Mesendoderm (in vitro differentiated cells): ENCODE results near the gene SRSF1.

Experiments
- DNase-seq: peaks from one replicate; pipeline ENCODE4 v3.0.0; 2013
- H2AK5ac ChIP-seq: 2 replicates; pipeline ENCODE4 v1.6.1; 2013; ENCODE audit warnings: low read length, inconsistent platforms
- H2BK120ac ChIP-seq: 2 replicates; pipeline ENCODE4 v1.6.1; 2013; ENCODE audit warnings: low read depth, mild to moderate bottlenecking, low read length, moderate library complexity, mixed read lengths
- H2BK15ac ChIP-seq: replicated peaks from 2 replicates; pipeline ENCODE4 v1.6.1; 2013; ENCODE audit warnings: low read depth, mild to moderate bottlenecking, moderate library complexity
- H2BK5ac ChIP-seq: 2 replicates; pipeline ENCODE4 v1.6.1; 2013; ENCODE audit warnings: low read length, inconsistent platforms
- H3K18ac ChIP-seq: 2 replicates; pipeline ENCODE4 v1.6.1; 2013; ENCODE audit warnings: mild to moderate bottlenecking, low read length, mixed read lengths
- H3K23ac ChIP-seq: one replicate; pipeline ENCODE4 v1.6.1; 2013; ENCODE audit warnings: low read length
- H3K27ac ChIP-seq: 2 replicates; pipeline ENCODE4 v1.5.1; 2013; ENCODE audit warnings: low read depth, mild to moderate bottlenecking, inconsistent platforms, low read length, moderate library complexity
- H3K27me3 ChIP-seq: 2 replicates; pipeline ENCODE4 v1.6.1; 2013; ENCODE audit warnings: low read length, control low read depth, mild to moderate bottlenecking, inconsistent platforms; ENCODE audit not compliant: insufficient read depth, poor library complexity
- H3K36me3 ChIP-seq: 2 replicates; pipeline ENCODE4 v1.6.1; 2013; ENCODE audit warnings: low read length, inconsistent platforms; ENCODE audit not compliant: control insufficient read depth, insufficient read depth
- H3K4ac ChIP-seq: one replicate; pipeline ENCODE4 v1.6.1; 2013; ENCODE audit warnings: low read depth, mild to moderate bottlenecking, low read length, moderate library complexity
- H3K4me1 ChIP-seq: 2 replicates; pipeline ENCODE4 v1.6.1; 2013; ENCODE audit warnings: low read depth, low read length, inconsistent platforms; ENCODE audit not compliant: control insufficient read depth
- H3K4me2 ChIP-seq: 2 replicates; pipeline ENCODE4 v1.6.1; 2013; ENCODE audit warnings: low read length
- H3K4me3 ChIP-seq: 2 replicates; pipeline ENCODE4 v1.5.1; 2013; ENCODE audit warnings: mild to moderate bottlenecking, low read length
- H3K56ac ChIP-seq: one replicate; pipeline ENCODE4 v1.6.1; 2013; ENCODE audit warnings: low read length
- H3K79me1 ChIP-seq: 2 replicates; pipeline ENCODE4 v1.6.1; 2013; ENCODE audit warnings: low read length, inconsistent platforms
- H3K79me2 ChIP-seq: 2 replicates; pipeline ENCODE4 v1.6.1; 2013; ENCODE audit warnings: mild to moderate bottlenecking, low read length; ENCODE audit not compliant: control insufficient read depth, insufficient read depth
- H3K9ac ChIP-seq: 2 replicates; pipeline ENCODE4 v1.6.1; 2013; ENCODE audit warnings: low read length, inconsistent platforms
- H4K5ac ChIP-seq: one replicate; pipeline ENCODE4 v1.6.1; 2013; ENCODE audit warnings: low read length
- H4K8ac ChIP-seq: one replicate; pipeline ENCODE4 v1.6.1; 2013; ENCODE audit warnings: low read depth, mild to moderate bottlenecking, control low read depth, low read length, moderate library complexity
- WGBS: extraction: QIAGEN DNeasy Blood & Tissue Kit; methylation state at CpG from one replicate; pipeline ENCODE4 v1.1.7; 2013; ENCODE audit warnings: low lambda C conversion rate, missing lambda C conversion rate; ENCODE audit not compliant: insufficient coverage; ENCODE audit errors: extremely low coverage; 5-methylcytosine and 5-hydroxymethylcytosine counted together

SRSF1 gene

DNA sequence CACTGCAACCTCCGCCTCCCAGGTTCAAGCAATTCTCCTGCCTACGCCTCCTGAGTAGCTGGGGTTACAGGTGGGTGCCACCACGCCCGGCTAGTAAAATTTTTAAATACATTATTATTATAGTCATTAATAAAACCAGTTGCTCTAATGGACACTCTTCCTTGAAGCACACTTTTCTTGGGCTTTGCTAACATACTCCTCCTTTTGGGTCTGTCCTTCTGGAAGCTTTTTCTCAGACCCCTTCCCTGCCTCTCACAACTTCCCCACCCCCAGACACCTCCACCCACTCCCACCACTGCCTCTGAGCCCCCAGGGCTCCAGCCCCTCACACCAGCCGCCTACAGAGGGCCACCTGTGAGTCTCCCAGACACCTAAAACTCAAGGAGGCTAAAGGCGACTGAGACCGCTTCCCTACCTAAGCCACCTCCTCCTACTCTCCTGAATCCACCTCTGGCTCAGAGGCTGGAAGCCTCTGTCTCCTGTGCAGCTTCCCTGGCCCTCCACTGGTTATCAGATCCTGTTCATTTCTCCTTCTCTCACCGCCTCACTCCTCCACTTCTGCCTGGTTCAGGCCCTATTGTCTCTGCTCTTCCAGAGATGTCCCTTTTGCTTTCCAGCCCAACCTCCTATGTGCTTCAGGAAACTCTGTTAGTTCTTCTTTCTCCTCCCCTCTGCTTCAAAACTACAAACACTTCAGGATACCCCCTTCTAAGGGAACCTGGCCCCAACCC, 49.8 kb downstream of the SRSF1 start:
- Histone ChIP-seq H4K8ac (no peak overlapping the region), H3K27ac (no peak overlapping the region), H3K23ac (no peak overlapping the region), H3K4me1 (peaks cover 29% of the 10 kb centered on the region), H3K9ac (no peak overlapping the region), H3K4ac (no peak overlapping the region), H3K36me3 (no peaks in the 10 kb centered on the region), H2BK5ac (no peak overlapping the region), H3K4me2 (no peak overlapping the region), H2BK120ac (no peak overlapping the region), H4K5ac (no peak overlapping the region), H3K56ac (no peak overlapping the region), H3K79me2 (peaks cover 5% of the 10 kb centered on the region), H3K18ac (no peak overlapping the region), H3K79me1 (peaks cover 6% of the 10 kb centered on the region), H2BK15ac (no peak overlapping the region), H2AK5ac (no peak overlapping the region), H3K4me3 (no peak overlapping the region), H3K27me3 (no peaks in the 10 kb centered on the region)
- DNase-seq: no peak
- WGBS: no CpG with 5 or more reads among the region's 8 CpGs

DNA sequence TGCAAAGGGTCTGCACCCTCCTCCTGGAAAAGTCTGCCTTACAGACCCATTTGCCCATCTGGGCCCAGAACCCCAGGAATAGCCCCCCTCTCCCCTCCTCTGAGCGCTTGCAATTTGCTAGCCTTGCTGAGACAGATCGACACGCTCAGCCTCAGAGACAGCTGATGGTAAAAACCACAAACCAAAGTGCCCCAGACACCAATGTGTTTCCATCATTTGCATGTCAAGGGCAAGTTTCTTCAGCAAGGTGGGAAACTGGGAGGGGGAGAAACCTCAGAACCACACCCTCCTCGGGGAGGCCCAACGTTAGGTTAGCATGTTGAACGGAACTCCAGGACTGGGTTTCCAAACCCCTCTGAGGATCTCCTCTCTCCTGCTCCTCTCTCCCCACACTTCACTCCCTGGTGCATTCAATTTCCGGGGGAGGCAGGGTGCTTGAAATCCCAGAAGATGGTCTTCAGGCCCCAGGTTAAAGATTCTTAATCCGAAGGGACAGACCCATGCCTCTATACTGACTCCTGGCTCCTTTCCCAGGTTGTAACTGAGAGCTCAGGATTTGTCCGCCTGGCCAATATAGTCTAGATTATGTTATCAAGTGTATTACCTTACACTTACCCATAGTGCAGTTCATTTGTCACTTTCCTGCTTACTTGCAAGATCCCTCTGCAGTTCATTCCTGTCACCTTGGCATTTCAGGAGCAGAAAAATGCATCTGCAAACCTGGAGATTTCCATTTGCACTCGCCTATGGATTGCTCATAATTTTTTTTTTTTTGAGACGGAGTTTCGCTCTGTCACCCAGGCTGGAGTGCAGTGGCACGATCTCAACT, 50.5 kb downstream of the SRSF1 start:
- Histone ChIP-seq H3K27me3 (no peaks in the 10 kb centered on the region), H3K79me2 (peaks cover 5% of the 10 kb centered on the region), H2AK5ac (no peak overlapping the region), H3K36me3 (no peaks in the 10 kb centered on the region), H2BK5ac (no peak overlapping the region), H3K27ac (peak overlapping the region; percentile 49), H3K9ac (peak overlapping the region; percentile 72), H3K56ac (peak overlapping the region; percentile 73), H4K5ac (no peak overlapping the region), H3K4me1 (peaks cover 29% of the 10 kb centered on the region), H3K4me3 (no peak overlapping the region), H3K4ac (no peak overlapping the region), H3K4me2 (peak overlapping the region; percentile 91), H3K18ac (peak overlapping the region; percentile 78), H4K8ac (no peak overlapping the region), H3K23ac (no peak overlapping the region), H3K79me1 (peaks cover 6% of the 10 kb centered on the region), H2BK120ac (no peak overlapping the region), H2BK15ac (no peak overlapping the region)
- no CpG with 5 or more reads among the region's 13 CpGs for WGBS
- peak; percentile 71 for DNase-seq

DNA sequence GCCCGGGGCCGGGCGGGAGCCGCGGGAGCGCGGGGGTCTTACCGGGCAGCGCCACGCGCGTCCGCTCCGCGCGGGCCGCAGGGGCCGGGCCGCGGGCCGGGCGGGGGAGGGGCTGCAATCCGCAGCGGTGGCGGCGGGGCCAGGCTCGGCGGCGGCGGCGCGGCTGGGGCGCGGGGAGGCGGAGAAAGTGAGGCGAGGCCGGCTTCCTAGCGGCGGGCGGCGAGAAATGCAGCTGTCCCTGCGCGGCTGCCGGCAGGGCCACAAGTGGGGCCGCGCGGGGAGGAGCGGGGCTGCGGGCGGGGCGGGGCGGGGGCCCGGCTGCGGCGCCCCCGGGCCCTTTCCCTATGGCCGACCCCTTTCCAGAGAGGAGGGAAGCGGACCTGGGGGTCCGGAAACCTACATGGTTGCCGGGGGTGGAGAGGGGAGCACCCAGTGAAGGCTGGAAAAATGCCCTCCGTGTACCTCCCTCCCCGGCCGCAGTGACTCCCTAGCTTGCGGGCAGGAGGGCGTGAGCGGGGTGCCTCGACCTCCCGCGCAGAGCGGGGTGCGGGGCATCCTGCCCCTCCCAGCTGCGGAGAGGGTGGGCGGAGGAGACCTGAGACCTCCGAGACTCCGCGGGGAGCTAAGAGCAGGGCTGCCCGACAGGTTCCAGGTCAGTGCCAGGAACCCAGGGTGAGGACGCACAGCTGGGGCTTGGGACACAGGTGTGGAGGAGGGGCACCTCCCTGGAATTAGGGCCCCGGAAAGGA, 51.7 kb downstream of the SRSF1 start, which contains the start of gene CUEDC1:
TSS of gene CUEDC1 (minus strand) at position 230 of the 749 bp plus-strand sequence. CDS start 69,848 bp downstream, outside the sequence.
- Histone ChIP-seq H3K27me3 (no peaks in the 10 kb centered on the region), H4K8ac (peak within 1 kb of the TSS; percentile 96), H3K9ac (peak within 1 kb of the TSS; percentile 72), H3K4me2 (peak within 1 kb of the TSS; percentile 91), H3K23ac (no peak within 1 kb of the TSS), H2BK5ac (peak within 1 kb of the TSS; percentile 45), H3K36me3 (no peaks in the 10 kb centered on the region), H4K5ac (no peak within 1 kb of the TSS), H3K18ac (peak within 1 kb of the TSS; percentile 99), H3K4ac (peak within 1 kb of the TSS; percentile 99), H3K27ac (peak within 1 kb of the TSS; percentile 94), H2AK5ac (no peak within 1 kb of the TSS), H3K79me2 (peaks cover 8% of the 10 kb centered on the region), H2BK15ac (no peak within 1 kb of the TSS), H3K79me1 (peaks cover 6% of the 10 kb centered on the region), H3K4me3 (peak within 1 kb of the TSS; percentile 37), H3K56ac (peak within 1 kb of the TSS; percentile 92), H3K4me1 (peaks cover 32% of the 10 kb centered on the region), H2BK120ac (peak within 1 kb of the TSS; percentile 97)
- WGBS: no CpG with 5 or more reads among the region's 79 CpGs
- peak; percentile 67 for DNase-seq

DNA sequence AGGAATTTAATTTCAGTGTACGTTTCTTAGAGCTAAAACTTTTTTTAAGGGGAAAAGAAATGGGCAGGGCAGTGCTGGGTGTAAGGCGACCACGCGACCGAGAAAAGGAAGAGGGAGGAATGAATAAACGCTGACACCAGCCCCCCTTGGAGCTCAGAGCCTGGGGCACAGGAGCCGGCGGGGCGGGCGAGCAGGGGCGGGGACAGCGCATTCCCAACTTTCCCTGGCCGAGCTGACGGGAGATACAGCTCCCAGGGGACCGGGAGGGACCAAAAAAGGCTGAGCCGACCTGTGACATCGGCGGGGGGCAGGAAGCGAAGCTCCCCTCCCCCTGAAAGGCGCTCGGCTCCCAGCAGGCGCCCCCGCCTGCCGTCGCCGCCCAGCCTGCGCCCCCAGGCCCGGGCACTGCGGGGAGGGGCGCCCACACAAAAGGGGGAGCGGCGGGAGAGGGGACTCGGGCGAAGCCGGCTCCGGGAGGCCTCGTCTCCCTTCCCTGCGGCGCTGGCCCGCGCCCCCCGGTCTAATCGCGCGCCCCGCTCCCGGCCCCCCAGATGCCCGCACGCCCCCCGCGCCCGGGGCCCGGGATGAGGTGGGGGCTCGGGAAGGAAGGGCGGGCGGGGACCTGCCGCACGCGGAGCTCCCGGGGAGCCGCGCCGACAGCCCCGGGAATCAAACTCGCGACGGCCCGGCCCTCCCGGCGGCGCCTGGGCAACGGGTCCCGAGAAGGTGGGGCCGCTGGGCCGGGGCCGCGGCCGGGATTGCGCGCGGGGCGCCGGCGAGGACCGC, 52.5 kb downstream of the SRSF1 start:
- Histone ChIP-seq H3K79me1 (peaks cover 6% of the 10 kb centered on the region), H3K4me3 (peak overlapping the region; percentile 37), H4K8ac (peak overlapping the region; percentile 96), H3K4me2 (peak overlapping the region; percentile 54), H3K9ac (peak overlapping the region; percentile 64), H3K79me2 (peaks cover 8% of the 10 kb centered on the region), H3K4me1 (peaks cover 32% of the 10 kb centered on the region), H2BK15ac (no peak overlapping the region), H2BK120ac (peak overlapping the region; percentile 97), H2AK5ac (no peak overlapping the region), H3K36me3 (no peaks in the 10 kb centered on the region), H3K4ac (peak overlapping the region; percentile 99), H3K23ac (no peak overlapping the region), H3K27me3 (no peaks in the 10 kb centered on the region), H4K5ac (no peak overlapping the region), H3K27ac (peak overlapping the region; percentile 94), H3K18ac (peak overlapping the region; percentile 99), H2BK5ac (peak overlapping the region; percentile 10), H3K56ac (peak overlapping the region; percentile 68)
- no CpG with 5 or more reads among the region's 85 CpGs for WGBS
- peak; percentile 91 for DNase-seq
